G401.6 (cell line): ENCODE measurements around the gene SCGB1D4.

Source experiments
- FAIRE-seq: peaks from 2 replicates; lab custom pipeline; 2012; peaks lifted over from hg19 to GRCh38; lab: Jason Lieb, UNC

The SCGB1D4 gene

DNA sequence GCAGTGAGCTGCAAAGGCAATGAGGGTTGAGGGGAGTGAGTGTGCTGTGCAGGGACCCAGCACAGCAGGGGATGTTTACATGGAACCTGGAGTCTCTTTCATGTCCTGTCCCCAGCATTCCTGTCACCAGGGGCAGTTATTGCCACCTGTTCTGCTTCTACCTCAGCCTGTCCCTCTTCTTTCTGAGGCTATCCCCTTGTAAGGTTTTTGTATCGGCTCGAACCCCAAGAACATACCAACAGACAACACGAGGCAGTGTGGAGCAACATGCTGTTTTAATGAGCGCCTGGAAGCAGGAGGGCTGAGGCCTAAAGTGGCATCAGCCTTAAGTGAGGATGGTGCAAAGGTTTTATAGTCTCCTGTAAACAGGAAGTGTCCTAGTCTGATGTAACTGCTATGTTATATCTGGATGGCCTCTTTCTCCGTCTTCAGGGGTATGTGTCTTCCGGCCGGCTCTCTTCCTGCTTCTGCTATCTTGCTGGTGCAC lies 25.0 kb downstream of the SCGB1D4 start:
- FAIRE-seq = no peak

DNA sequence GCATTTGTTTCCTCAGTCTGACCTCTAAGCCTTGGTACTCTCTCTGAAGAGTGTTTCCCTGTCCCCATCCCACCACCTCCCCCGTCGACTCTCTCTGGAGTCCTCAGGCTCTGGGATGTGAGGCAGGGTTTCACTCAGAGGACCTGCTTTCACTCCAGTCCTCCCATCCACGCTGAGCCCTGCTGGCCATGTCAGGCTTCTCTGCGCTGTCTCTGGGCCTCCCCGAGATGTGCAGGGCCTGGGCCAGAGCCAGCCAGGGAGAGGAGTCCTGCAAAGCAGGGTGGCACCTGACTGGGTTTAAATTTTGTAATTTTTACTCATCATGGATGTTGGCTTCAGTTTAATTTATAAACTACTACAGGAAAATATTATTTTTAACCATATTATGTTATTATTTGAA lies 25.6 kb downstream of the SCGB1D4 start:
- no peak for FAIRE-seq

- FAIRE-seq = no peak
Measured at GRCh38 chr11:62269654-62270278, 29.1 kb downstream of the SCGB1D4 start, which contains the start of gene SCGB2A2. Gene SCGB2A2 (plus strand): TSS chr11:62270158. CDS start chr11:62270217, 59 bp downstream.

- FAIRE-seq = no peak
Measured at GRCh38 chr11:62267576-62267975, 31.3 kb downstream of the SCGB1D4 start.

- no peak for FAIRE-seq
Measured at GRCh38 chr11:62267050-62267449, 31.8 kb downstream of the SCGB1D4 start.

DNA sequence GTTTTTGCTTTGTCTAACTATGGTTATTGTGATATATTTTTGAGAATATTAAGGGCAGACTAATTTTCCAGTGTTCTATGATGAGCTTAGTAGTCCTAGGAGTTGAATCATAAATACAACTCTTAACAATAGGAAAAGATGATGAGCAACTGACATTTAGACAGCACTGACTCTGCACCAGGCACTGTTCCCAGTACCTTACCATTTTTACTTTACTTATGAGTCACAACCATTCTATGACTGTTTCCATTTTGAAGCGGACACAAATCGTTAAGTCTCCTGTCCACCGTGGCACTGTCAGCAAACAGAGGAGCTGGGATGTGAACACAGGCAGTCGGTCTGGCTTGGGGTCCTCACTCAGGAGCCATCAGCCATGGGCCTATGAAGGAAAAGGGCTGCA lies 32.3 kb downstream of the SCGB1D4 start:
- FAIRE-seq = no peak

DNA sequence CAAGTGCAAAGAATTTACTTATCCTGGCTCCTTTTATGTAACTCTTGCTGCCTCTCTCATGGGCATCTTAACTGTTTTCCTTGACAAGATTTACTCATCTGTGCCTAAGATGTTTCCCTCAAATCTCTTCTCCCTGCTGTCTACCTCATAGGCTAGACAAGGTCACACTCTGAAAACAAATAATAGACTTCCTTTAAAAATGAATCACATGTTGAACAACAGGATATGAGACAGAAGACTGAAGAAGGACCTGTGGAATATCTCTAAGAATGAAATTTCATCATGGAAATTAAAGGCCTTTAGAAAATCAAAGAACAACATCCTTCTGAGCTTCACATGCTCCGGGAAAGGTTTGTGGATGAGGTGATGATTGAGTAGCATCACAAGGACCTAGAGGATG lies 34.9 kb downstream of the SCGB1D4 start:
- FAIRE-seq = no peak

DNA sequence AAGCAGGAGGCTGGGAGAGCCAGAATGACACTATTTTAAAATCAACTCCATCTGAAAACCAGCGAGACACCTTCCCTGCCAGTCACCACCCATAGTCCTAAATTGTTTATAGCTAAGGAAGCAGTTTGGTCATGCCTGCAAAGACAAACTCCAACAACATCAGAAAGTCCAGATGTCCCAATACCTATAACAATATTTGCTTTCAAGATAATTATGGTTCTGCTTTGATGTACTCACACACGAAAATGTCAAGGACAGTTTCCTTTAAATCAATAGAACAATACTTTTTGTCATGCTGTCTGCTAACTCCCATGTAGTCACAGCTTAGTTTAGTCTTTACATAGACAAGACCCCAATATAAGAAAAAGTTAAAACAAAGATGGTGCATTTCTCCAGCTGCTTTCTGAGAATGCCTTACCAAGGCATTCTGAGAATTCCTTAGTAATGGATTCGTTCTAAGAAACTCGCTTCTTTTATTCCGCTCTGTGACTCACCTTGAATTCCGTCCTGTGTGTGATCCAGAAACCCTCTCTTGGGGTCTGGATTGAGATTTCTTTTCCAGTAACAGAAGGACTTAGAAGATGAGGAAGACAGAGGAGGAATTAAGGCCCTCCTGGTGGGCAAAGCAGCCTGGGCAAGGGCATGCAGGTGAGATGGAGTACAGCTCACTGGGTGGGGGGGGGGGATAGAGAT lies 38.5 kb downstream of the SCGB1D4 start:
- FAIRE-seq = no peak

DNA sequence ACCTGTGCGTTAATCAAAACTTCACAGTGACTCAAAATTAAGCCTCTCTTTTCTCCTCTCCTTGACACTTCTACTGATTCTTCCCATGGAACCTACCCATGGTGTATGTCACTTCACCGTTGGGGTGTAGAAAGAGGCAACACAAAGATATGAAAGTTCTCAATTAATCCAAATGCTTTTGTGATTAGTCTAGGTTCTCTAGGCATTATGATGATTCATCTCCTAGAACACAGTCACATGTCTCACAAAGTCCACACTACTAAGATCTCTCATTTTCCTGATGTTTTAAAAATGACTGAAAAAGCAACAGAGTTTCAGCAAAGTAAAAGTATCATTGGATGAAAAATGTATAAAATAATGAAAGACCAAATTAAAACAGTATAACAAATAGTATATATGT lies 42.6 kb downstream of the SCGB1D4 start:
- no peak for FAIRE-seq

DNA sequence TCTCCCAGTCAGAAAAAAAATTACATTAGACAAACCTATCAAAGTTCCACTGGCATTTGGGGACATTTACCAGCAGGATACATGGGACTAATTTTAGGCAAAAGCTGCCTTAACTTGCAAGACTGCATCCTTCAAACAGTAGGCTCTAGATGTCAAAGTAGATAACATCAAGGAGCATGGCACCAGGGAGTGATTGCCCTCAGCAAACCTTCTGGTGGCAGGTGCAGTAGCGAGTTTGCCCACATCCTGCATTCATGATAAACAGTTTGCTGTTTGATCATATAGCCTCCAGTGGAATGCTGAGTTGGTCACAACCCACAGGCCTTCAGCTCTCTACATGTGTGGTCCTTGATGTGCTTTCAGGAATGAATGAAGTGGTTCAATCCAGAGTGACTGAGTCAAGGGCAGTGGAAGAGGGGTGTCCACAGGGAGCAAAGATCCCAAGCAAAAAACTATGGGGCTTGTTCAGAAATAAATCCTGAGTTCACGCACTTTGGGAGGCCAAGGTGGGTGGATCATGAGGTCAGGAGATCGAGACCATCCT lies 44.8 kb downstream of the SCGB1D4 start:
- no peak for FAIRE-seq

GRCh38 chr11:62251698-62252097 lies 47.2 kb downstream of the SCGB1D4 start:
- FAIRE-seq = no peak
